RWPE1 (cell line): ENCODE results near the gene KDM7A.

Experiments used
- CTCF ChIA-PET: fragments of 350-600 bp; sonication (Branson Sonifier 250); formaldehyde crosslinking; extraction: SDS; loops from one replicate; lab custom pipeline; 2021; lab: Yijun Ruan, JAX
- POLR2A ChIA-PET: fragments of 400-600 bp; formaldehyde crosslinking; extraction: SDS; loops from one replicate; lab custom pipeline; 2020; ENCODE audit warnings: antibody characterized with exemption; ENCODE audit not compliant: low non-redundant PET; lab: Yijun Ruan, JAX
- DNase-seq: peaks from one replicate; pipeline ENCODE4 v3.0.0; 2012; ENCODE audit warnings: low spot score
- H3K27ac ChIP-seq: fragments of 450-650 bp; 2 replicates; pipeline ENCODE4 v1.5.1; 2017
- CTCF ChIP-seq: fragments of 450-650 bp; conservative IDR thresholded peaks from 2 replicates; pipeline ENCODE4 v1.5.1; 2017; ENCODE audit warnings: low read depth, mild to moderate bottlenecking

Gene KDM7A

GRCh38 chr7:140145709-140146108 is 31.1 kb downstream of the KDM7A start:
- no peak overlapping the region for H3K27ac ChIP-seq
- TF ChIP-seq CTCF: no peak
- CTCF ChIA-PET: no interaction called here
- POLR2A ChIA-PET: no interaction called here
- DNase-seq: no peak

DNA sequence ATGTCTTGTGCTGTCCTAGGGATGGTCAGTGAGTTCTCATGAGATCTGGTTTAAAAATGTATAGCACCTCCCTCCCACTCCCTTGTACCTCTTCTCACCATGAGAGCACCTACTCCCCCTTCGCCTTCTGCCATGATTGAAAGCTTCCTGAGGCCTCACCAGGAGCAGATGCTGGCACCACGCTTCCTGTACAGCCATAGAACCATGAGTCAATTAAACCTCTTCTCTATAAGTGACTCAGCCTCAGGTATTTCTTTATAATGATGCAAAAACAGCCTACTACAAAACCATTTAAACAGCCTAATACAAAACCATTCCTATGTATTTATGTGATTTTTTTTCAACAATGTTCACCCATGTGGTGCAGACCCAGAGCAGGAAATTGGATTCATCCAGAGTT is 32.0 kb downstream of the KDM7A start:
- POLR2A ChIA-PET: no interaction called here
- CTCF ChIA-PET: no interaction called here
- no peak for DNase-seq
- no peak overlapping the region for H3K27ac ChIP-seq
- TF ChIP-seq CTCF: no peak

DNA sequence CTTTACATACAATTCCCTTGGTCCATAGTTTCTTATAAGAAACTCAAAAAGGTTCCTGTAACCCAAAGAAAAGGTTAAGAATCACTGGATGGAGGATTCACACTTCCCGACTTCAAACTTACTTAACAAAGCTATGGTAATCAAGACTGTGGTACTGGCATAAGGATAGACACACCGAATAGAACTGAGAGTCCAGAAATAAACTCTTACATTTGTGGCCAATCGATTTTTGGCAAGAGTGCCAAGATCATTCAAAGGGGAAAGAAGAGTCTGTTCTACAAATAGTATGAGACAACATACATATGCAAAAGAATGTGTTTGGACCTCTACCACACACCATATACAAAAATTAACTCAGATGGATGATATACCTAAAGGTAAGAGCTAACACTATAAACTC is 32.8 kb downstream of the KDM7A start:
- no peak for DNase-seq
- CTCF ChIA-PET: no interaction called here
- POLR2A ChIA-PET: no interaction called here
- no peak overlapping the region for H3K27ac ChIP-seq
- no peak for TF ChIP-seq CTCF

DNA sequence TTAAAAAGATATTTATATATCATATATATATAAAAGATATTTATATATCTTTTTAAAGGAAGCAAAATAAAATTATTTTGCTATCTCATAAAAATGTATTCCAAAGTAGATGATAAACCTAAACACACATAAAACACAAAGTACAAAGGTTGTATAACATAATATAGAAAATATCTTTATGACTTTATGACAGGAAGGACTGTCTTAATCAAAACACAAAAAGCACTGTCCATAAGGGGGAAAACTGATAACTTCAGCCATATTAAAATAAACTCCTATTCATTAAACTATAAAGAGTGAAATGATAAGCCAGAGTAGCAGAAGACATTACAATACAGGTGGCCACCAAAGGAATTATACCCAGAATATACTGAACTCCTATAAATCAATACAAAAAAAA is 34.8 kb downstream of the KDM7A start:
- CTCF ChIA-PET: no interaction called here

DNA sequence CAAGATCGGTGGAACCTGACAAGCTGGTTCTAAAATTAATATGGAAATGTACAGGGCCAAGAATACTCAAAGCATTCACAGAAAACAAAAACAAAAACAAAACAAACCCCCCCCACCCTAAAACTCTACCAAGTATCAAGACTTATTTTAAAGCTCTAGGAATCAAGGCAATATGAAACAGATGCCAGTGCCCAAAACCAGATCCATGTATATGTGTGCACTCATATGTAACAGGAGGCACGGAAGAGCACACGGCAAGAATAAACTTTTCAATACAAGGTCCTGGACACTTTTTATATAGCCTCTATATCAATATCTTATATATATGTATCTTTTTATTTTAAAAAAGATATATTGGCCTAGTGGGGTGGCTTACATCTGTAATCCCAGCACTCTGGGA is 35.5 kb downstream of the KDM7A start:
- H3K27ac ChIP-seq: no peak overlapping the region
- no peak for TF ChIP-seq CTCF
- ChIA-PET POLR2A (no interaction called here), CTCF (no interaction called here)
- DNase-seq: no peak

More for the DNA sequence above, 34.8 kb downstream of the KDM7A start:
- TF ChIP-seq CTCF: no peak
- H3K27ac ChIP-seq: no peak overlapping the region
- POLR2A ChIA-PET: no interaction called here
- DNase-seq: no peak

- TF ChIP-seq CTCF: no peak
- CTCF ChIA-PET: no interaction called here
- POLR2A ChIA-PET: no interaction called here
- H3K27ac ChIP-seq: no peak overlapping the region
- DNase-seq: no peak
These were observed 39.7 kb downstream of the KDM7A start for GRCh38 chr7:140137078-140137477.

GRCh38 chr7:140136073-140136472 is 40.7 kb downstream of the KDM7A start:
- ChIA-PET POLR2A (no interaction called here), CTCF (no interaction called here)
- no peak for TF ChIP-seq CTCF
- no peak overlapping the region for H3K27ac ChIP-seq
- DNase-seq: no peak
